ENCODE measurements around the gene L2HGDH. TPM values are rescaled to one million over a fixed set of nuclear protein-coding genes. Genes with fewer than 3 reads are reported as not detected.
A peak's percentile ranks its signal among the peaks of the same experiment; 100 is the strongest.

L2HGDH gene
- total and polyA plus RNA-seq, 9 of the 15 experiments (the other 6 are each of a cell fraction or from before 2014, with no cell fraction given): 1.7 to 16.1 (median 10.5) TPM

DNA sequence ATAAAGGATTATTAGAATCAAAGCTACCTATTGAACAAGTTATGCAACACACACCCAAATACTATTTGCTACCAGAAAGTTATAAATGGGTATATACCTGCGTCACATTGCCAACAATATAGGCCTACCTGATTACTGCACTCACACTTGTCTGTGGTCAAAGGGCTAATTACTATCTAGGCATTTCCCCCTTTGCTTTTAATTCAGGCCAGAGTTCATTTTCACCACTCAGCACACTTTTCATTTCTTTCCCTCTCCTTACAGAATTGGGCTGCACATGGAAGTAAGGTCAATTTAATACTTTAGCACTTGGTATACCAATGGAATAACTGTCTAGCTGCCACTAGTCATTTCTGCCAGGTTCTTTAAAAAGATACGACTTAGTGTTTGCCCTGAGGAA, 82.3 kb downstream of the L2HGDH start:
- ChIA-PET CTCF (ENCODE audit: low intra/inter-chr PET ratio) (no interaction called here), POLR2A (interaction anchor here (1.1 kb wide), 1 partner anchor 364 kb away, joined by 3 read pairs; no protein-coding TSS in a partner anchor)
- peak overlapping the region; percentile 75; the same call in 1 of the 3 replicates for H3K27ac ChIP-seq (ENCODE audit: extremely low read depth, low read depth, low read length)
- BruUV-seq (replicated peaks): TSS peak; percentile 56
- peaks cover 62% of the 10 kb centered on the region for H3K79me2 ChIP-seq (ENCODE audit: control insufficient read depth, insufficient read depth, low read length)
- H3K9me1 ChIP-seq (ENCODE audit: control insufficient read depth, insufficient read depth, low read length): no peaks in the 10 kb centered on the region
- 32% methylated on average over 2 of the region's 2 CpGs for WGBS (ENCODE audit: insufficient coverage, low coverage, missing lambda C conversion rate)
- H3K4me1 ChIP-seq (replicated peaks in 1 of 2; ENCODE audit: control insufficient read depth in 2 of 2, insufficient read depth in 2 of 2, low read length in 2 of 2): peaks cover 6 to 15% of the 10 kb centered on the region in 2 experiments; a peak in 4 of 5 replicates
- H3K4me2 ChIP-seq (ENCODE audit: insufficient read depth, low read length): peak overlapping the region; percentile 75
- ATAC-seq: no peak
- no peaks in the 10 kb centered on the region for H4K20me1 ChIP-seq (replicated peaks; ENCODE audit: control insufficient read depth, insufficient read depth, low read length)
- H3K4me3 ChIP-seq: peak overlapping the region; percentile 83
- intact Hi-C loops (cut with micrococcal nuclease) (loop anchor here (10.0 kb wide), 2 partner anchors 115 to 365 kb away; partner anchors contain the start of gene VCPKMT), in situ Hi-C loops (cut with MboI) (no loop called here)
- FAIRE-seq: no peak
- no peak for DNase-seq (ENCODE audit: extremely low read depth in 1 of 4, low spot score in 3 of 4)
- no peak overlapping the region for H2AFZ ChIP-seq (ENCODE audit: low read depth, low read length)
- H3K9ac ChIP-seq (ENCODE audit: insufficient read depth in 1 of 2, low read depth in 2 of 2, low read length in 2 of 2): peak overlapping the region in 1 of 2 experiments; percentile 85; a peak in 2 of 4 replicates
- no peaks in the 10 kb centered on the region for H3K9me3 ChIP-seq (replicated peaks; ENCODE audit: control insufficient read depth, insufficient read depth, low read depth, low read length)
- H3K27me3 ChIP-seq (ENCODE audit: control insufficient read depth in 2 of 2, insufficient read depth in 2 of 2, low read length in 2 of 2): no peaks in the 10 kb centered on the region
- no peak for TF ChIP-seq PPARD (CRISPR knock-in tag; IDR thresholded peaks at IDR 0.05)
- TF ChIP-seq, protein P1, sequence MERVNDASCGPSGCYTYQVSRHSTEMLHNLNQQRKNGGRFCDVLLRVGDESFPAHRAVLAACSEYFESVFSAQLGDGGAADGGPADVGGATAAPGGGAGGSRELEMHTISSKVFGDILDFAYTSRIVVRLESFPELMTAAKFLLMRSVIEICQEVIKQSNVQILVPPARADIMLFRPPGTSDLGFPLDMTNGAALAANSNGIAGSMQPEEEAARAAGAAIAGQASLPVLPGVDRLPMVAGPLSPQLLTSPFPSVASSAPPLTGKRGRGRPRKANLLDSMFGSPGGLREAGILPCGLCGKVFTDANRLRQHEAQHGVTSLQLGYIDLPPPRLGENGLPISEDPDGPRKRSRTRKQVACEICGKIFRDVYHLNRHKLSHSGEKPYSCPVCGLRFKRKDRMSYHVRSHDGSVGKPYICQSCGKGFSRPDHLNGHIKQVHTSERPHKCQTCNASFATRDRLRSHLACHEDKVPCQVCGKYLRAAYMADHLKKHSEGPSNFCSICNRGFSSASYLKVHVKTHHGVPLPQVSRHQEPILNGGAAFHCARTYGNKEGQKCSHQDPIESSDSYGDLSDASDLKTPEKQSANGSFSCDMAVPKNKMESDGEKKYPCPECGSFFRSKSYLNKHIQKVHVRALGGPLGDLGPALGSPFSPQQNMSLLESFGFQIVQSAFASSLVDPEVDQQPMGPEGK (CRISPR knock-in tag; IDR thresholded peaks at IDR 0.05; ENCODE audit: borderline replicate concordance): no peak
- no peak for TF ChIP-seq TCF3 (CRISPR knock-in tag; IDR thresholded peaks at IDR 0.05)
- H3K36me3 ChIP-seq (ENCODE audit: control insufficient read depth, insufficient read depth, low read length): 0 out of 3 replicates have a peak, but pooled peaks cover 4% of the 10 kb centered on the region
